NCI-H510A (cell line): ENCODE data around the gene CDR2.
"Not testable (repeated sequence)": the region's sequence is repeated elsewhere in the genome, so short reads cannot be mapped to it uniquely, and the experiment has no call there.

Source experiments
- DNase-seq: peaks from one replicate; lab custom pipeline; 2025; lab: John Stamatoyannopoulos, UW

The CDR2 gene

GRCh38 chr16:22375963-22376640 is 1.7 kb upstream of the CDR2 start:
- DNase-seq = no peak

DNA sequence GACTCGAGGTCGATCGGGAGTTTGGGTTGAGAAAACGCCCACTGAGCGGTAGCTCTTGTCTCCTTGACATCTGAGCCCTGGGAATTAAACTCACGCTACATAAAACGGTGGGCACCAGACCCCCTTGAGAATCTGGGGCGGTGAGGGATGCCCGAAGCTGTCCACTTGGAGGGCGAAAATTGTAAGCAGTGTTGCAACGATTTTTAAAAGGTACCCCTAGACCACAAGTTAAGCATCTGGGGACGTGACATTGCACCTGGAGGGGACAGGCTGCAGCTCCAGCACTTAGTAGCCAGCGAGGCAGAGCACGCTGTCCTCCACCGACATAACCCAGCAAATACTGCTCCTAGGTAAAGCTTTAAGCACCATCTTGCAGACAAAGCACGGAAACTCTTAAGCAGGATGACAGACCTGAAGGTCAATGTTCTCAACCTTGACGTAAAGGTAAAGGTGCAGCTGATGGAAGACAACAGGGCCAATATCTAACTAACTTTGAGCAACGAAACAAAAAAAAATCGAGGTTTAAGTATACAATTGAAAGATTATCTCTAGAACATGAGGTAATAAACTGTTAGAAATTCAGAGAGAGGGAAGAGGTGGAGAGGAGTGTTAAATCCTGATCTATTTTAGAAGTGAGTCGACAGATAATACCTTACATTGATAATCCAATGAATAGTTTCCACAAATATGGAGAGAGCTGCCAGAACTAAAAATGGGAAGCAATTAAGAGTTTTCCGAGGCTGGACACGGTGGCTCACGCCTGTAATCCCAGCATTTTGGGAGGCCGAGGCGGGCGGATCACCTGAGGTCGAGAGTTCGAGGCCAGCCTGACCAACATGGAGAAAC is 921 bp upstream of the CDR2 start:
- no peak for DNase-seq

GRCh38 chr16:22373662-22374310 is 633 bp downstream of the CDR2 start:
- no peak for DNase-seq

- DNase-seq = no peak
These were observed 1.3 kb downstream of the CDR2 start for GRCh38 chr16:22372882-22373661.

- DNase-seq = no peak
These were observed 4.2 kb downstream of the CDR2 start for GRCh38 chr16:22370038-22370820.

GRCh38 chr16:22369221-22369811 is 5.1 kb downstream of the CDR2 start:
- no peak for DNase-seq

DNA sequence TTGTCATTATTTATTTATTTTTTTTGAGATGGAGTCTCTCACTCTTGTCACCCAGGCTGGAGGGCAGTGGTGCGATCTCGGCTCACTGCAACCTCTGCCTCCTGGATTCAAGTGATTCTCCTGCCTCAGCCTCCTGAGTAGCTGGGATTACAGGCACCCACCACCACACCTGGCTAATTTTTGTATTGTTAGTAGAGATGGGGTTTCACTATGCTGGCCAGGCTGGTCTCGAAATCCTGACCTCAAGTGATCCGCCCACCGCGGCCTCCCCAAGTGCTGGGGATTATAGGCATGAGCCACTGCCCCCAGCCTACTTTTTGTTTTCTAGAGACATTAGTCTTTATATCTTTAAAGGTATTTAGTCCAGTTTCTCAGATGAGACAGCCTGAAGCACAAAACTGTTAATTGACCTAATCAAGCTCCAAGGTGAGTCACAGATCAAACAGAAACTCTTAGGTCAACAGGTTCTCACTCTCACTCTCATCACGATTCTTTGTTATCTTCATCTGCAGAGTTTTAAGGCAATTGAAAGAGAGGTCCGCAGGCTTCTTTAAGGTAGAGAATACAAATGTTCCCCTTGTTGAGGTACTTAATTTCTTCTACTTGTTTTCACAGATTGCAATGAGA is 6.1 kb downstream of the CDR2 start:
- not testable (repeated sequence) for DNase-seq

DNA sequence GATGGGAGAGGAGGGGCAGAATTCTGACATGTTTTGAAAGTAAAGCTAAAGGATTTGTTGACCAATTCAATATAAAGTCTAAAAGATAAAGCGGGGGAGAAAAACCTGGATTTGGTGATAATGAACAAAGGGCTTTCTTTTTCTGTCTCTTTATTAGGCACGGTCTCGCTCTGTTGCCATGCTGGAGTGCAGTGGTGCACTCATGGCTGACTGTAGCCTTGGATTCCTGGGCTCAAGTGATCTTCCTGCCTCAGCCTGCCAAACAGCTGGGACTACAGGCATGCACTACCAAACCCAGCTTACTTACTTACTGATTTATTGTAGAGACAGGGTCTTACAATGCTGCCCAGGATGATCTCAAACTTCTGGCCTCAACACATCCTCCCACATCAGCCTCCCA is 7.5 kb downstream of the CDR2 start:
- DNase-seq = no peak

DNA sequence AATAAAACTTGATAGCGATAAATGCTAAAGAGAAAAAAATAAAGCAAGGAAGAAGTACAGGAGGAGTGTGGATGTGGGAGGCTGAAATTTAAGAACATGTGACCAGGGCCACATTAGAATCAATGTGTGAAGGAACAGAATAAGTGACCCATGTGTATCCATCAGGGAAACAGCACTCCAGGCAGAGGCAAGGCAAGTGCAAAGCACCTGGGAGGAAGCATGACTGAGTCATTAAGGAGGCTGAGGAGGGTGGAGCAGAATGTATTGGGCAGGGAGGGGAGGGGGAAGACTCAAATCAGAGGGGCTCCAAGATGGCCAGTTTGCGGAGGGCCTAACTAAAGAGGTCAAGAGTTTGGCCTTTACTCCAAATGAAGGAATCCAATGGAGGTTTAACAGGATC is 8.0 kb downstream of the CDR2 start:
- no peak for DNase-seq

GRCh38 chr16:22364241-22364640 is 10.2 kb downstream of the CDR2 start:
- no peak for DNase-seq

DNA sequence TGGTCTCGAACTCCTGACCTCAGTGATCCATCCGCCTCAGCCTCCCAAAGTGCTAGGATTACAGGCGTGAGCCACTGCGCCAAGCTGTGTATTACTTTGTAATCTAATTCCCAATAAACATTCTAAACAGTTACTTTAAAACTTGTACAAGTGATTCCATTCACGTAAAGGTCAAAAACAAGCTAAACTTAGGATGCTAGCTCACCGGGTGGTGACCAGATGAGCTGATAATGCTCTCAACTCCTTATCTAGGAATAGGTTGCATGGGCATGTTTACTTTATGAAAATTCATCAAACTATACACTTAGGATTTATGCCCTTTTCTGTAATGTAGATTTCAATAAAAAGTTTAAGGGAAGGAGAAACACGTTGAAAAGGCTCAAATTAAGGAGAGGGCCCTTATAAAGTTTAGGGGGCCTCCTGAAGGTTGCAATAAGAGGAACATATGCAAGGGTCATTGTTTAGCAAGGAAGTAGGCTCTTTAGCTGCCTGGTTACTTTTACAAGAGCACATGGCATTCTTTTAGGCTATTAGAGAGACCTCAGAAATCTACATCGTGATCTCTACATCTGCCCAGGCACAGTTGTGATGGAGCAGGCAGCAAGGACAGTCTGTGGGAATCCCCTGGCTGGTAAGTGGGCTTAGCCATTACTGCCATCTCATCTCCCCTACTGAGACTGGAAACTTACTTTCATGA is 13.3 kb downstream of the CDR2 start:
- DNase-seq = no peak

- DNase-seq = no peak
These were observed 14.7 kb downstream of the CDR2 start for GRCh38 chr16:22359679-22360078.

- DNase-seq = no peak
These were observed 16.4 kb downstream of the CDR2 start for GRCh38 chr16:22358000-22358399.

DNA sequence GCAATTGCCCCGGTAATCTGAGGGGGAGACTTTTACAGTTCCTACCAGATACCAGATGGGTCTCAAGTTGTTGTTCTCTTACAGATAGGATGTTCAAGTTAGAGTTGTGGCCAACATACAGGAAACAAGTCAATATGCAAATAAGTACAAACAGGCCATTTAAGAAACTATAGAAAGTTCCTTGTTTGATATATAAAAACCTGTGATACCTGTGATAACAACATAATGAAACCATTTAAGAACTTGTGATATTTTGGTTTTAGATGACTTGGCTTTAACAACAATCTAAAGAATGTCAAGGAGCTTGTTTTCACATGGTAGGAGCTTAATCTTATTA is 16.8 kb downstream of the CDR2 start:
- DNase-seq = no peak

DNA sequence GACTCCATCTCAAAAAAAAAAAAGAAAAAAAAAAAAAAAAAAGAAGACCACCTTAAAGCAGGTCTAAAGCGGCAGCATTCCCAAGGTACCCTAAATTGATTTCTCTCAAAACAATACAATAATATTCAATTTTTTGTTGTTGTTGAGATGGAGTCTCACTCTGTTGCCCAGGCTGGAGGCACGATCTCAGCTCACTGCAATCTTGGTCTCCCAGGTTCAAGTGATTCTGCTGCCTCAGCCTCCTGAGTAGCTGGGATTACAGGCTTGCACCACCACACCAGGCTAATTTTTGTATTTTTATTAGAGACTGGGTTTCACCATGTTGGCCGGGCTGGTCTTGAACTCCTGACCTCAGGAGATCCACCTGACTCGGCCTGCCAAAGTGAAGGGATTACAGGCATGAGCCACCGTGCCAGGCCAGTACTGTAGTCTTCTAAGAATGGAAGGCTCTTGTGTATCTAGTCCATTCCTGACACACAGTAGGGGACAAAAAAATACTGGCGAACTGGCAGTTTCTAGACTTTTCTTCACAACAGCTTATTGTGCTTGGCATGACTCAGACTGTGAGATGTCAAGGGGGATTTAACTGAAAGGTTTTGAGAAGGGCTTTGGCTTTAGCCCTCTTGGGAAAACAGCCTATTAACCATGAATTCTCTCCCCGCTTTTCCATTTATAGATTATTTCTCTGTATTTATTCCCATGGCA is 17.3 kb downstream of the CDR2 start:
- no peak for DNase-seq

GRCh38 chr16:22355487-22355908 is 18.9 kb downstream of the CDR2 start:
- no peak for DNase-seq

GRCh38 chr16:22353933-22354541 is 20.4 kb downstream of the CDR2 start:
- DNase-seq = no peak

DNA sequence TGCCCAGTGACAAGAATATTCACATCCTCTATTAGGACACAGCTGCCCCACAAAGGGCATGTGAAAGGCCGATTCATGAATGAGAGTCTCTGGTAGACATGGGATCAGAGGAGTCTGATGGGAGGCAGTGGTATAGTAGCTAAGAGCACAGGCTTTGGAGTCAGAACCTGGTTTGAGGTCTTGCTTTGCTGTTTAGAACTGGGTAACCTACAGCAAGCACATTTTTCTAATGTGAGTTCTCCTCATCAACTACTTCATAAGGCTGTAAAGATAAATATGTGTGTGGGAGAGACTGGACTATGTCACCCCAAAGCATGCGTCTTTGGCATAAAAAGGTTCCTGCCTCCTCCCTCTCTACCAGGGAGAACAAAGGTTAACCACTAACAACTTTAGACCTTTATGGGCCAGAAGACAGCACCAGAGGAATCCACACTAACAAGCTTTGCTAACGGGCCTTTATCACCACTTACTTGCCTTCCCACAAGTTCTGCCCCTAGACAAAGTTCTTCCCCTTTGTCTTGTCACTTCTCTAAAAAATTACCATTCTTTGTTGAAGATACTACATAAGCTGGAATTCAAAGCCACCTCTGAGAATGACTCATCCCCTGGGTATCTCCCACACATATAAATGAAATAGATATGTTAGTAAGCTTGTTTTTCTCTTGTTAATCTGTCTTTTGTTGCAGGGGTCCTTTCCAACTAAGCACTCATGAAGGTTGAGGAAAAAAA is 21.1 kb downstream of the CDR2 start:
- DNase-seq = no peak
